Myocyte (in vitro differentiated cells): ENCODE measurements around the gene HSPH1. TPM values are rescaled to one million over a fixed set of nuclear protein-coding genes. Genes with fewer than 3 reads are reported as not detected.
A peak's percentile ranks its signal among the peaks of the same experiment; 100 is the strongest.
"Not testable (repeated sequence)": the region's sequence is repeated elsewhere in the genome, so short reads cannot be mapped to it uniquely, and the experiment has no call there.

Experiments used
- DNase-seq: peaks from one replicate; pipeline ENCODE4 v3.0.0-alpha.2; 2012; ENCODE audit warnings: low read depth
- total RNA-seq: library from RNA; depleted of rRNA; stranded (reverse); fragments of >200 nt; gene quantifications from 2 replicates; pipeline ENCODE4 v1.2.3, GENCODE V29; 2014

HSPH1 gene
- total RNA-seq, 1 donor from 2014 or later, result 78.2 TPM

GRCh38 chr13:31097911-31098434 is 63.7 kb downstream of the HSPH1 start:
- not testable (repeated sequence) for DNase-seq

GRCh38 chr13:31096654-31097302 is 64.9 kb downstream of the HSPH1 start:
- no peak for DNase-seq

GRCh38 chr13:31094331-31095015 is 67.2 kb downstream of the HSPH1 start:
- DNase-seq, result no peak

GRCh38 chr13:31093145-31093885 is 68.4 kb downstream of the HSPH1 start:
- no peak for DNase-seq

- DNase-seq, result no peak
Observed at GRCh38 chr13:31092646-31093045, 69.1 kb downstream of the HSPH1 start.

- peak; percentile 37 for DNase-seq
Observed at GRCh38 chr13:31090961-31091624, 70.6 kb downstream of the HSPH1 start.

- DNase-seq, result no peak
Observed at GRCh38 chr13:31090096-31090495, 71.6 kb downstream of the HSPH1 start.

GRCh38 chr13:31089649-31090048 is 72.1 kb downstream of the HSPH1 start:
- no peak for DNase-seq

- no peak for DNase-seq
Observed at GRCh38 chr13:31088826-31089420, 72.8 kb downstream of the HSPH1 start.

Other genes with a start within 250 kb of the HSPH1 start
- gene TEX26, start 229.2 kb downstream of the HSPH1 start, total RNA-seq, result not detected in 2 replicates
- 4.2 and 5.0 TPM in 2 replicates for gene B3GLCT, start 38.1 kb upstream of the HSPH1 start, total RNA-seq